Duodenal mucosa (tissue), 2 donors: Measurements from ENCODE around the gene USP47.
"Not testable (repeated sequence)": the region's sequence is repeated elsewhere in the genome, so short reads cannot be mapped to it uniquely, and the experiment has no call there.

ENCODE experiments used
- H3K27ac ChIP-seq: one replicate; pipeline ENCODE4 v1.7.0; 2013; ENCODE audit warnings: low read depth, low read length
- H3K27me3 ChIP-seq, 2 donors: one replicate each; pipeline ENCODE4 v1.7.0; 2013; ENCODE audit warnings: low read length in 2 of 2, control low read depth in 1 of 2; ENCODE audit not compliant: insufficient read depth in 2 of 2, control insufficient read depth in 1 of 2
- H3K36me3 ChIP-seq, 2 donors: one replicate each; pipeline ENCODE4 v1.7.0; 2013; ENCODE audit warnings: low read length in 2 of 2, control low read depth in 1 of 2; ENCODE audit not compliant: insufficient read depth in 2 of 2, control insufficient read depth in 1 of 2
- H3K4me1 ChIP-seq, 2 donors: one replicate each; pipeline ENCODE4 v1.7.0; 2013; ENCODE audit warnings: low read length in 2 of 2, control low read depth in 1 of 2; ENCODE audit not compliant: insufficient read depth in 2 of 2, control insufficient read depth in 1 of 2
- H3K4me3 ChIP-seq, 2 donors: one replicate each; pipeline ENCODE4 v1.7.0; 2013; ENCODE audit warnings: low read length in 2 of 2, low read depth in 1 of 2
- H3K9ac ChIP-seq, 2 donors: one replicate each; pipeline ENCODE4 v1.7.0; 2013; ENCODE audit warnings: low read length in 2 of 2, low read depth in 1 of 2
- H3K9me3 ChIP-seq, 2 donors: one replicate each; pipeline ENCODE4 v1.7.0; 2013; ENCODE audit warnings: low read length in 2 of 2, control low read depth in 1 of 2; ENCODE audit not compliant: control insufficient read depth in 1 of 2

Gene USP47

GRCh38 chr11:11827272-11827671, 14.5 kb upstream of the USP47 start:
- Histone ChIP-seq H3K27ac (no peak overlapping the region), H3K4me1 (no peaks in the 10 kb centered on the region), H3K9me3 (peaks cover 0 to 4% of the 10 kb centered on the region in 2 donors), H3K9ac (no peak overlapping the region), H3K4me3 (no peak overlapping the region), H3K36me3 (no peaks in the 10 kb centered on the region), H3K27me3 (no peaks in the 10 kb centered on the region)

- not testable (repeated sequence) for H3K4me3 ChIP-seq, H3K9me3 ChIP-seq, H3K9ac ChIP-seq, H3K27ac ChIP-seq, H3K27me3 ChIP-seq, H3K4me1 ChIP-seq, H3K36me3 ChIP-seq
Measured at GRCh38 chr11:11831406-11831805, 10.4 kb upstream of the USP47 start.

GRCh38 chr11:11836676-11837231, 5.0 kb upstream of the USP47 start:
- Histone ChIP-seq H3K36me3 (no peaks in the 10 kb centered on the region), H3K9me3 (peaks cover 0 to under 1% of the 10 kb centered on the region in 2 donors), H3K4me1 (peaks cover 0 to 5% of the 10 kb centered on the region in 2 donors), H3K4me3 (no peak overlapping the region), H3K27ac (no peak overlapping the region), H3K27me3 (peaks cover 0 to 3% of the 10 kb centered on the region in 2 donors), H3K9ac (no peak overlapping the region)

GRCh38 chr11:11839718-11840117, 2.1 kb upstream of the USP47 start:
- Histone ChIP-seq H3K9me3 (no peaks in the 10 kb centered on the region), H3K4me3 (no peak overlapping the region), H3K36me3 (no peaks in the 10 kb centered on the region), H3K27ac (no peak overlapping the region), H3K27me3 (peaks cover 0 to 3% of the 10 kb centered on the region in 2 donors), H3K9ac (no peak overlapping the region), H3K4me1 (peaks cover 15 to 16% of the 10 kb centered on the region in 2 donors)

- Histone ChIP-seq H3K27me3 (no peaks in the 10 kb centered on the region), H3K9me3 (no peaks in the 10 kb centered on the region), H3K4me3 (peak overlapping the region; percentile 74 to 90), H3K9ac (peak overlapping the region; percentile 96 to 97), H3K36me3 (no peaks in the 10 kb centered on the region), H3K4me1 (peaks cover 29 to 30% of the 10 kb centered on the region in 2 donors), H3K27ac (peak overlapping the region; percentile 96)
Measured at GRCh38 chr11:11841116-11841722, 553 bp upstream of the USP47 start.

- Histone ChIP-seq H3K36me3 (no peaks in the 10 kb centered on the region), H3K9me3 (no peaks in the 10 kb centered on the region), H3K9ac (peak overlapping the region; percentile 96 to 97), H3K27me3 (no peaks in the 10 kb centered on the region), H3K4me1 (peaks cover 30 to 33% of the 10 kb centered on the region in 2 donors), H3K4me3 (peak overlapping the region; percentile 74 to 90), H3K27ac (peak overlapping the region; percentile 96)
Measured at GRCh38 chr11:11842421-11843008, 743 bp downstream of the USP47 start.

- H3K9me3 ChIP-seq: no peaks in the 10 kb centered on the region
- peak overlapping the region; percentile 96 to 97 for H3K9ac ChIP-seq
- H3K27ac ChIP-seq: peak overlapping the region; percentile 96
- peaks cover 30 to 33% of the 10 kb centered on the region in 2 donors for H3K4me1 ChIP-seq
- no peaks in the 10 kb centered on the region for H3K36me3 ChIP-seq
- H3K27me3 ChIP-seq: no peaks in the 10 kb centered on the region
- peak overlapping the region; percentile 74 to 90 for H3K4me3 ChIP-seq
Measured at GRCh38 chr11:11843211-11843621, 1.4 kb downstream of the USP47 start.

- Histone ChIP-seq H3K4me3 (peak overlapping the region; percentile 74 to 90), H3K9me3 (no peaks in the 10 kb centered on the region), H3K27ac (peak overlapping the region; percentile 36), H3K9ac (peak overlapping the region; percentile 96 to 97), H3K36me3 (no peaks in the 10 kb centered on the region), H3K4me1 (peaks cover 30 to 33% of the 10 kb centered on the region in 2 donors), H3K27me3 (no peaks in the 10 kb centered on the region)
Measured at GRCh38 chr11:11843642-11844041, 1.9 kb downstream of the USP47 start.

GRCh38 chr11:11844272-11844671, 2.5 kb downstream of the USP47 start:
- H3K9me3 ChIP-seq: no peaks in the 10 kb centered on the region
- peak overlapping the region in 1 of 2 donors; percentile 74 for H3K4me3 ChIP-seq
- H3K9ac ChIP-seq: peak overlapping the region; percentile 8 to 97
- peaks cover 34 to 37% of the 10 kb centered on the region in 2 donors for H3K4me1 ChIP-seq
- no peaks in the 10 kb centered on the region for H3K27me3 ChIP-seq
- H3K27ac ChIP-seq: no peak overlapping the region
- no peaks in the 10 kb centered on the region for H3K36me3 ChIP-seq

GRCh38 chr11:11845071-11845470, 3.3 kb downstream of the USP47 start:
- Histone ChIP-seq H3K36me3 (no peaks in the 10 kb centered on the region), H3K4me3 (peak overlapping the region; percentile 18 to 74), H3K27ac (no peak overlapping the region), H3K9ac (no peak overlapping the region), H3K9me3 (no peaks in the 10 kb centered on the region), H3K4me1 (peaks cover 34 to 41% of the 10 kb centered on the region in 2 donors), H3K27me3 (no peaks in the 10 kb centered on the region)
